ENCODE data around the gene TIFAB.
A peak's percentile ranks its signal among the peaks of the same experiment; 100 is the strongest.

TIFAB gene

DNA sequence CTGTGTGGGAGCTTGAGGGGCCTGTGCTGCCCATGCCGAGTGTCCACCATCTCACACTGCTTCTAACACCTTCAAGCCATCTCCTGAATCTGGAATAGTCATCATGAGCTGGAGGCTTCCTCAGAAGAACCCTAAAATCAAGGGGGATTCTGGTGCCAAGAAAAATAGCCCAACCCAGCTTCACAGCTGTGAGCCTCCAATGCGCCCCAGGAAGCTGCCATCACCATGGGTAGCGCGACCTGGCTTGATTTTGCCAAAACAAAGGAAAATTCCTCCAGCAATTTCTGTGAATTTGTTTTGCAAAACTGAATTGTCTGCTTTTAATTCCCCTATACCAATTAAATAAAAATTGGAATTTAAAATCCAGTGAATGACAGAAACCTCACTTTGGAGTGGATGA is 6.2 kb upstream of the TIFAB start:
- no peak for DNase-seq (ENCODE audit: low read depth)

DNA sequence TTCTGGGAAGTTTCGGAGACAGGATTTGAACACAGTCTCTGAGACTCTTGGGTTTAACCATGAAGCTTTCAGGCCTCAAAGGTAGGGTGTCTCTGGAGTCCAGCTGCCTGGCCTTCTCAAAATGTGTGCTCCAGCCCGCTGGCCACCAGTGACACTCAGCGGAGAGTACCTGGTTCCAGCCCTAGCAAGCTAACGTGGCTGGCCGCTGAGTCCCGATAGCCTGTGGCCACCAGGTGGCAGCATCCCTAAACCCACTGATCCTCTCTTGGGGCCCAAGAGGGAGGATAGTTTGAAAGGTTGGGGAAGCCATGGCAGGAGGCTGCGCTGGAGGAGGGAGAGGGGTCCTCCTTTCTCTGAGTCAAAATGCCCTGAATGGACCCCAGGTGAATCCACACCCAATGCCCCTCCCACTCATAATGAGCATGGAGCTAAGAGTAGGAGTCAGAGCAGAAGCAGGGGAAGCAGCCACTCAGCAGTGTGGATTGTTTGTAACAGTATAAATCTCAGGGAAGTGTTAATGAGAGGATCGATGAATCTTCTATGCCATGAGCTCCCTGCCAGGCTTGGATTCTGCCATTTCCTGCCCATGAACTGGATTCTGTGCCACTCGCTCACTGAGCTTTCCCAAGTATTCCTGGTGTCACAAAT is 5.4 kb upstream of the TIFAB start:
- DNase-seq (ENCODE audit: low read depth) = peak; percentile 35

GRCh38 chr5:135456238-135457099 is 4.3 kb upstream of the TIFAB start:
- no peak for DNase-seq (ENCODE audit: low read depth)

GRCh38 chr5:135455876-135456237 is 3.7 kb upstream of the TIFAB start:
- no peak for DNase-seq (ENCODE audit: low read depth)

DNA sequence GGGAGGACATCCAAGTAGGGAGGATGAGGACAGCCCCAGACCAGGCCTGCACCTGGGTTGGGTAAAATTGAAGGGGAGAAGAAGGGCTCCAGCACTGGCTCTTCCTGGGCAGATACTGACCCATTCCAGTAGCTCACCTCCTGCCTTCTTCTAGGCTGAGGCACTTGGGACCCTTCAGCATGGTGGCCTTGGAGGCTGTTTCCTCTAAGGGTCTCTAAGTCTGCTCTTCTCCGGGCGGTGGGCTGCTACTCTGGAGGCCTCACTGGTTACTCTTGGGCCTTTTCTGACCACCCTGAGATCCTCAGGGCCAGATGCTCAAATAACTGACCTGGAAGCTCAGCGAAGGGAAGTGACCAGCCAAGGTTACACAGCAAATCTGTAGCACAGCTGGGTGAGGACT is 2.8 kb upstream of the TIFAB start:
- no peak for DNase-seq (ENCODE audit: low read depth)

- no peak for DNase-seq (ENCODE audit: low read depth)
Observed at GRCh38 chr5:135453613-135454012, 1.5 kb upstream of the TIFAB start.

GRCh38 chr5:135451581-135452320 is 400 bp downstream of the TIFAB start:
- no peak for DNase-seq (ENCODE audit: low read depth)

DNA sequence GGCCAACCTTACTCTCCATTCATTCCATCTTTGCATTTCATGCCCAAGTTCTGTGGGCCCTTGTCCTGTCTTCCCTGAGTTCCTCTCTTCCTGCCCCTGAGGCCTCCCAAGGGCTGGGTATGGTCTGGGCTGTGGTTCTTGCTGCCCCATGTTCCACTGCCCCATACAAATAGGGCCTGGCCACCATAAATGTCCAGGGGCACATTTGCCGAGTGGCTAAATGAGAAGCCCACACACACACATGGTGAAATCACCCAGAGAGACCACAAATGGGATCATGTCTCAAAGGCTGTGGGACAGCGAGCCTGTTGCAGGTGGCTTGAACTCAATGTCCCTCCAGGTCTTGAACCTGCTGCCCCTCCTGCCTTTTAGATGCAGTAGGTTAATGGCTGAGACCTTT is 1.2 kb downstream of the TIFAB start:
- DNase-seq (ENCODE audit: low read depth) = no peak

- no peak for DNase-seq (ENCODE audit: low read depth)
Observed at GRCh38 chr5:135450336-135450735, 1.8 kb downstream of the TIFAB start.

- no peak for DNase-seq (ENCODE audit: low read depth)
Observed at GRCh38 chr5:135449644-135450043, 2.5 kb downstream of the TIFAB start.

DNA sequence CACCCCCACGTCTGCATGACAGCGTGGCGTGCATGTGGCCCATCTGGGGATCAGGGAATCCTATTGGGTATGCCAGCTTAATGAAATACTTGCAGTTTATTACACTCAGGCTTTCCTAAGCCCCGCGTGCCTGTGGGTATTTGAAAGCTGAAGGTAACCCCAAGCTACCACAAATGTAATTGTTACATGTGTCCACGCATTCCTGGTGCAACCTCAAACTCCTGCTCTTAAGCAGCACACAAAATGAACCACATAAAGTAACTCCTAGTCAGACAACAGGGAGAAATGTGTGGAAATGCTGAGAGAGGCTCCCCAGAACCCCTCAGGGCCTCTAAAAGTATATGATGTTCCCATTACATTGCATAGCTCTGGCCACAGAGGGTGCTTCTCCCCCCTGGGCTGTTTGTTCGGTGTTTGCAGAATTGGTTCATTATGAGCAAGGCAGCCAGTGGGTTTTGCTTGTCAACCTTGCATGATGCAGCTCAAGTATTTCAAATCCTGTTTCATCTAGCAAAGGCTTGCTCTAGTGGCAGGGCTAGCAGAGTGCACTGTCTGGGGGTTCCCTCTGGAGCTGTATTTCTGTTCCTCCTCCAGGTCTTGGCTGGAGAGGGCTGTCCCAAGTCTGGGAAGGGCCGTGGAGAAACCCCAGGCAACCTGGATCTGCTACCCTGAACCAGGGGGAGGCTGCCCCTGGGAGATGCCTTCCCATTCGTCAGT is 3.2 kb downstream of the TIFAB start:
- DNase-seq (ENCODE audit: low read depth) = no peak

DNA sequence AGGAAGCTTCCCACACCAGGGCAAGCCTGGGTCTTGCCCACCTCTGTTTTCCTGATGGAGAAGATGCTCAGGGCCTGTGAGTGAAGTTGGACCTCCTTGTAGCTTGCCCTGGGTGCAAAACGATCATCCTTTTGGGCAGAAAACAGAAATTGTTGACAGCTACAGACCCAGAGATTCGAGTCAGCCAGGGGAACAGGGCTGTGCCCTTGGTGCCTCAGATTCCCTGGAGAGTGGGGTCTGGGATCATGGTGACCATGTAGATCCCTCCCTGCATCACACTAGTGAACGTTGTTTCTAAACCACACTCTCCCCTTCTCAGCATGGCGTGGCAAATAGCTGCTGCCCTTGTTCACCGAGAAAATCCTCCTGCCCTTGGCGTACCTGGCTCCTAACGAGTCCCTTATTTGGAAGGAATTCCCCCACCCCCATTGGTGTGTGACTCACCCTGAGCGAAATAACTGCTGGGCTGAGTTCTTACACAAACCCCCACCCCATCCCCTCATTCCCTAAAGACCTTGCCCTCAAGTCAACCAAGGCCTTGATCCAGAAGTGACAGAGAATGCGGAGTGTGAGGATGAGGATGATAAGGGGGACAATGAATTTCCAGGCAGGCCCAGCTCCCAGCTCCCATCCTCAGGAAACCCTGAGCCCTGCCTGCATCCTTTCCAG is 3.9 kb downstream of the TIFAB start:
- DNase-seq (ENCODE audit: low read depth) = no peak

GRCh38 chr5:135447298-135447929 is 4.7 kb downstream of the TIFAB start, which contains the start of gene DCANP1:
TSS of gene DCANP1 (minus strand) at chr5:135447348. CDS start at chr5:135447108, 240 bp downstream.
- no peak for DNase-seq (ENCODE audit: low read depth)

- DNase-seq (ENCODE audit: low read depth) = no peak
Observed at GRCh38 chr5:135446615-135447014, 5.5 kb downstream of the TIFAB start.

DNA sequence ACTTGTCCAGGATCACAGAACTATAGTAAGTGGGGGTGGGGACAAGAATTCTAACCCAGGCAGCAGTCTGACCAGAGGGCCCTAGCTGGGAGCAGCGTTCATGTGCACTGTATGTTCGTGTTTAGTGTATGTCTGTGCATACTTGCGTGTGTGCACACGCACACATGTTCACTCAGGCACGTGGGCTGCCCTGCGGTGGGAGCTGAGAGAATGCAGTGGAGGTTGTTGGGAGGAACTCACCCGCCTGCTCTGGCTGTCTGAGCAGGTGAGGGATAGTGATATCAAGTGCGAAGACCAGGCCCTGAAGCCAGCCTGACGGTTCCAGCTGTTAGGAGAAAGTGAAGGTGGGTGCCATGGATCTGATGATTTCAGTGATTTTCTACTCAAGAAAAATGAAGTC is 5.9 kb downstream of the TIFAB start:
- no peak for DNase-seq (ENCODE audit: low read depth)

DNA sequence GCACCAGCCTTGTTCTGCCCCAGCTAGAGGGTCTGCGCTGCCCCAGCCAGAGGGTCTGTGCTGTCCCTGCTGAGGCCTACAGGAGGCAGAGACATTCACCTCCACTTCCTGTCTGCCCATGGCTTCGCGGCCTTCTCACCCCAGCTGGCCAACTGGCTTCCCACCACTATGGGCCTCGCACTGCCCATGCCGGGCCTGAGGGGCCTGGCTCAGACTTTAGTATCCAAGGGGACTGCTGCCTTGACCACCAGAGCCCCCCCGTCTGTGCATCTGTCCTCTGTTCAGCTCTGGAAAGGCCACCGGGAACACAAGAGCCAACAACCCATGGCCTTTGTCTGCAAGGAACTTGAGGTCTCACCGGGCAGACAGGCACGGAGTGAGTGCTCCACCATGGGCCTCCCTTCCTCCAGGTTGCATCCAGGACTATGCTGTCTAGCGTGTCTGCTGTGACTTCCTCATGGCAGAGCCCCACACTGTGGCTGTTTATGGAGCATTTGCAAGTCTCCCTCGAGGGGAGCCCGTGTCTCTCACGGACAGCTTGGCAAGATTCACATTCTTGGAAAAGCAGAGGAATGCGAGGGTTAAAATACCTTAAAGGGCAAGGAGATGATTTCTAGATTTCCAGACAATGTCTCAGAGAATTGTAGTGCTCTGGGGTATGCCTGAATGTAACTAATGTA is 6.7 kb downstream of the TIFAB start:
- DNase-seq (ENCODE audit: low read depth) = no peak

DNA sequence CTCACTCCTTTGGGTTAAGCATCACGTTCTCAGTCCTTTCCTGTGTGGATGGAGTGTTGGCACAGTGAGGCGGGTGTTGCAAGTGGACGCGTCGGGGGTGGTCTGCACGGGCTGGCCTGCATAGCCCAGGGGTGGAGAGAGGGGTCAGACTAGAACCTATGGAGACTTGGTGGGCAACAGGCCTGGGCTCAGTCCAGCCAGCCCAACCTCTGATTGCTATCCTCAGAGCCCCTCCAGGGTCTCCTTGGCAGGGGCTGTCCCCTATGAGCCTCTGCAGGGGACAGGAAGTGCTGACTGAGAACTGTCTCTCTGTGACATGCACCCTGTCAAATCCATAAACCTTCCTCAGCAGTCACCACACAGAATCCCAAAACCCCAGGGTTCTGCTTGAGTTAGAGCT is 7.3 kb downstream of the TIFAB start:
- DNase-seq (ENCODE audit: low read depth) = no peak

DNA sequence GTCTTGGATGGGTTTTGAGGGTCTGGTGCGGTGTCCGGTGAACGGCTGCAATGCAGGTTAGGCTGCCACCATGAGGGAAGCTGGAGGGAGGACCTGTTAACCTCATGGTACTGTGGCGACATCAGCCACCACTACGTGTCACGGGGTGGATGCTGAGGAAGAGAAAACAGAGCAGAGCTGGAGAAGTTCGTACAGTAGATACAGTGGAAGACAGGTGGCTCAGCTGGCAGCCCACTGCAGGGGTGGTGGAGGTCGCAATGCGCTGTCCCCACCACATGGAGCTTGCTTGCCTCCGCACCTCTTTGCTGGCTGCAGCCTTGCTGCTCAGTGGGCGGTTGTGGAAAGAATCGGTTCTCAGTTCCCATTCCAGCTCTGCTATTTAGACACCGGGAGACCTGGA is 7.8 kb downstream of the TIFAB start:
- no peak for DNase-seq (ENCODE audit: low read depth)

GRCh38 chr5:135443161-135443960 is 8.8 kb downstream of the TIFAB start:
- no peak for DNase-seq (ENCODE audit: low read depth)

Measured in activated gamma-delta T cell treated with anti-CD3 and anti-CD28 coated beads, Interleukin-2, amount 50 U/mL, for 16 hours (primary cell).